Astrocyte of the hippocampus (primary cell): ENCODE measurements around the gene SECTM1.
A peak's percentile ranks its signal among the peaks of the same experiment; 100 is the strongest.

Experiments
- DNase-seq: peaks from one replicate; pipeline ENCODE4 v3.0.0; 2011; ENCODE audit warnings: low read depth, low spot score

Gene SECTM1

GRCh38 chr17:82328141-82328993 lies 5.2 kb downstream of the SECTM1 start:
- no peak for DNase-seq

DNA sequence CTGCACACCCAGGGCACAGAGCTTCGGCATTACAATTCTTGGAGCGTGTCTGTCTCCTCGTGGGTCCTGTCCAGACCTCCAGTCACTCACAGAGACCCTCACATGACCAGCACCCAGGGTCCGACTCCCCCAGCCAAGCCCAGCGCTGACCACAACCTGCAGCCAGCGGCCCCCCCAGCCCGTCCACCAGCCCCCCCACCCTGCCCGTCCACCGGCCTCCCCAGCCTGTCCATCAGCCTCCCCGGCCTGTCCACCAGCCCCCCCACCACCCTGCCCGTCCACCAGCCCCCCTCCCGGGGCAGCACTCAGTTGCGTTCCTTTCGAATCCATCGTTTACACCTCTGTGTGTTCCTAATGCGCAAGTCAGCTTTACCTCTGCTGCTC lies 5.8 kb downstream of the SECTM1 start:
- DNase-seq, result no peak

DNA sequence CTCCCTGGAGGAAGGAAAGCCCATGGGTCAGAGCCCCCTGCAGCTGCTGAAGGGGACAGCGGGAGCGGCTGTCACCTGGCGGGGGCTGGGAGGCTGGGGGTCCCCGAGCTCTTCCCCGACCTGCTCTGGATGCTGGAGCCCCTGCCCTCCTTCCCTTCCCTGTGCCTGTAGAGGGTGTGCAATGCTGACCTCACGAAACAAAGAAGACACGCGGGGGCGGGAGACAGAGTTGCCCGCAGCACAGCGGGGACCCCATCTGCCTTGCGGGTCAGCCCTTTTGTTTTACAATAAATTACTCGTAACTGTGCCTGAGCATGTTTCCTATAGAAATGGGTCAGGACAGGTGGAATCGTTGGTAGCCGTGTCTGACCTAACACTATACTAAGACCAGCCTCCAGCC lies 6.3 kb downstream of the SECTM1 start:
- DNase-seq, result no peak

DNA sequence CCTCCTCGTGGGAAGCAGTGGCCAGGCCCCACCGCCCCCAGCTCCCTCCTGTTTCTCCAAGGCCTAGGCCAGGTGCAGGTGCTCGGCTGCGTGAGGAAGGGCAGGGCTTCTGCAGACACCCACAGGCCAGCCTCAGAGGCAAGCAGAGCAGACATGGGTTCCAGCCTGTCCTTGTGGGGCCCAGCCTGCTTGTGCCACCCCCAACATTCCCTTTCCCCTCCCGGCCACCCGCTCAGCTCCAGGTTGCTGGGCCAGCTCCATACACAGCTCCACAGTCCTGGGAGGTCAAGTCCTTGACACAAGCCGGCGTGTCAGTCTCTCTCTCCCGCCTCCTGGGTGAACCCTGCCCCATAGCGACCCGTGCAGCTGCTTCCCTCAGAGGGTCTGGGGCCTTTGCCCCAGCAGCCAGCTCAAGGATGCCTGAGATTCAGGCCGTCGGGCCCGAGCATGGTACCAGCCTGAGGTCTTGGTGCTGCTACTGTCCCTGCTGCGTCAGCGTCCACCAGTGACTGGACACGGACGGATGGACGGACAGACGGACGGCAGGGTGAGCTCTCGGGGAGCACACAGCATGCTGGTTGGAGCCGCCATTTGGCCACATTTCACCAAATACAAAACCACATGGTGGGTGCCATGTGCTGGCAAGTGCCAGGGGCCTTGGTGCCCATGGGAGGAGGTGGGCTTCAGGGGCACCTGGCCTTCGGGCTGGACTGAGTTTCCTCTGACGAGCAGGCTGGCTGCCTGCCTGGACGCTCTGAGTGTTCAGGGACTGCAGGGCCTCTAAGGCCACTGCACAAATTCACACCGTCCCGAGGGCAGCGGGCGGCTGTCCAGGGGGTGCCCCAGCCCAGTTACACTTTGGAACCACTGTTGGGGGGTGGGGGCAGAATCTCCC lies 8.0 kb downstream of the SECTM1 start:
- DNase-seq, result no peak

GRCh38 chr17:82324566-82325285 lies 8.8 kb downstream of the SECTM1 start:
- no peak for DNase-seq

DNA sequence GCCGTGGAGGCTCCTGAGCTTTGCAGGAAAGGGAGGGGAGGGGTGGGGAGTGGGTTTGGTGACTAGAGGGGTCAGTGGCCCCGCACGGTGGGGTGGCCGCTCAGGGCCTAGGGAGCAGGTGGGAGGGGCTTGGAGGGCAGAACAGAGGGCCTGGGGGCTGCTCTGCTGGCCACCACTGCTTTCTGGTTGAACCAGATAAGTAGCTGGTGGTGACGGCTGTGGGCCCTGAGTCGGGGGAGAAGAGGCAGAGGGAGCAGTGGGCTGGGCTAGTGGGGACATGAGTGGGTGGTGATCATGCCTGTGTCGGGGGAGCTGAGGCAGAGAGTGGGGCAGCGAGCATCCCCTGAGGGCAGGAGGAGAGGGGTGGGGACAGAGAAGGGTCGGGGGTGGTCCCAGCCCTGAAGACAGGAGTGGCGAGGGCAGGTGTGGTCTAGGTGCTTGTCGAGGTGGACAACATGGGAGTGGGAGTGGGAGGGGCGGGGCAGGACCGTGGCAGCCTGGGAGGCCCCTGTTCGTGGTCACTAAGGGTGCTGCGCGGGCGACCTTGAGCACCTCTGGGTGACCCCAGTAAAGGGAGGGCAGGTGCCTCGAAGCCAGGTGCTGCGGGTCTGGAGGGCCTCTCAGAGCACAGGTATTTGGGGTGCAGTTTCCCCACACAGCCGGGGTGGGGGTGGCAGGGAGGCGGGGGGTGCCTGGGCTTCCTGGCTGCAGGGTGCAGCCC lies 9.9 kb downstream of the SECTM1 start:
- DNase-seq, result no peak

DNA sequence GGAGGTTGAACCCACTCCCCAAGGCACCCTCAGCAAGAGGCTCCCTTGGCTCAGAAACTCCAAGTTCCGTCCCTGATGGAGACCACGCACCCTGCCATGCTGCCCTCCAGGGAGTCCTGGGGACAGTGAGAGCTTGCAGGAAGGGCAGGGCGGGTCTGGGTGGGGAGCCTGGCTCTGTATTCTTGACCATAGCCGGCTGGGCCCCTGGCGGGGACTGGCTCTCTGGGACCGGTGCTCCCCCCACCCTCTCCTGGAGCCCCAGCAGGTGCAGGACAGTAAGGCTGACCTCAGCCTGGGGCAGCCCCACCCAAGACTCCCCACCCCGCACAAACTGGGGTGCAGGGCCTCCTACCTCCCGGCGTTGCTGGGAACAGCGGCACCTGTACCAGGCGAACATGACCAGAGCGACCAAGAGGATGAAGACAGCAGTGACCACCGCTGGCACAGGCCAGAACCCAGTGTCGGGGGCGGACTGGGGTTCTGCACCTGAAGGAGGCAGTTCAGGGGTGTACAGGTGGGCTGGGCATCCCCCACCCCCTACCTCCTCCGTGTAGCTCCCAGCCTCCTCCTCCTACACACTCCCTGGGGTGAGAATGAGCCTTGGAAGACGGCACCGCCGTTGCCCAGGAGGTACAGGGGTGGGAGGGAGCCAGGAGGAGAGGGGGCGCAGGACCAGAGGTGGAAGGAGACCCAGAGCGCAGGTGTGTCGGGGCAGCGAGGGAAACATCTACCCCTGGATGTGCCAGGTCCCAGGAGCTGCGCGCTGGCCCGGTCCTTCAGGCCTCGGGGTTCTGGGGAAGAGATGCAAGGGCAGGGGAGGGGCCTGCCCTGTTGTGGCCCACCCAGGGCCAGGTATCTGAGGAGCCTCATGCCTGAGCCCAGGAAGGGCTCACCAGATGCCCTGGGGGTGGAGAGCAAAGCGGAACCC lies 10.8 kb downstream of the SECTM1 start:
- DNase-seq, result no peak

DNA sequence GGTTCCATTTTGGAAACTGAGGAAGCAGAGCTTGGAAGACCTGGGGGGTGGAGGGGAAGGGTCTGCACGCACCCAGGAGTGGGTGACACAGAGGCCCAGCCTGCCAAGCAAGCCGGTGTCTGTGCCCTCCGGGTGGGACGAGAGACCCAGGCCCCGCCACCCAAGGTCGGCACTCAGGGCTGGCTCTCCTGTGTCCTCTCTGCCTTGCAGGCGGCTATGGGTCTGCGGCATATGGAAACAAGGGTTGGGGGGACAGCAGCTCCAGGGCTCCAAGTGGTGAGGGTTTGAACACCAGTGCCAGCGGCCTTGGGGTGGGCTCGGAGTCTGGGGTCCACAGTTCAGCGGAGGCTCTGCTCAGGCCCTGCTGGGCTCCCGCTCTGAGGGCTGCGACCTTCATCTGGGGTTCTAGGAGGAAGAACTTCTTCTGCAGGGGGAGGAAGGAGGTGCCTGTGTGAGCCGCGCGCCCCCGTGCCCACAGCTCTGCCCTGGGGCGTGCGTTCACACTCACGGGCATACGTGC lies 11.6 kb downstream of the SECTM1 start:
- DNase-seq, result no peak

DNA sequence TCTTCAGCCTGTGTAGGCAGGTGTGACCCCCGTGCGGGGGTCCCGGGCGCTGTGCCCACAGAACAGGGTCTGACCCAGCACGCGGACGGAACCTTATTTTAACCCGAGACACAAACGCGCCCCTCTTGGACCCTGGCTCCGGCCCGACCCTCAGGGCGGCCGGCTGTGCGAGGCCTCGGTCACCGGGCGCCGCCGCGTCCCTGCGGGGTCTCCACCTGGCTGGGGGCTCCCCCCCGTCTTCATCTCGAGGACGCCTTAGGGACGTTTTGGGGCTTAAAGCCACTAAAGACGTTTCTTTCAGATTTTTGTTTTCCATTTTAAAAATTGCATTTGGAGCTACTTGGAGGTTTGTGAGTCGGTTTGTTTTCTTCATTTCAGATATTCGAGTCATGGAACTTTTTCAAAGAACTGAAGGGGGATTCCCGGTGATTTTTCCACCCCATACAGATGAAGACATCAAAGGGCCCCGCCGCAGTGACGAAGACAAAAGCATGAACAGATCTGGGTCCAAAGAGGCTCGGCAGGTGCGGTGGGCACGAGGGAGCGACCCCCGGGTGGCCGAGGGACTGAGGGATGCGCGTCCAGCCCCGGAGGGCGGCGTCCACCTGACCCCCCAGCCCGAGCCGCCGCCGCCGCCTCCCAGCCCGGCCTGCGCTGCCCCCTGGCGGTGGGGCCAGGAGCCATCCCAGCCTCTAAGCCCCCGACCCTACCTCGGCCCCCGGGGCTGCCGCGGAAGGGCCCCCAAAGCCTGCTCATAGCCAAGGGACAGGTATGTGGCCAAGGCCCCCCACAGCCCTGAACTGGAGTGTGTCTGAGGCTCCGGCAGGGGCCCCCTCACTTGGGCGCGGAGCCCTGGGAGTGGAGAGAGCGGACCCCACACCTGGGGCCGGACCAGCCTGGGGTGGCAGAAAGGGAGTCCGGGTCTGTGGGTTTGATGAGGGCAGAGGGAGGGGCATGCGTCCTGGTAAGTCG lies 12.3 kb downstream of the SECTM1 start:
- peak; percentile 51 for DNase-seq

DNA sequence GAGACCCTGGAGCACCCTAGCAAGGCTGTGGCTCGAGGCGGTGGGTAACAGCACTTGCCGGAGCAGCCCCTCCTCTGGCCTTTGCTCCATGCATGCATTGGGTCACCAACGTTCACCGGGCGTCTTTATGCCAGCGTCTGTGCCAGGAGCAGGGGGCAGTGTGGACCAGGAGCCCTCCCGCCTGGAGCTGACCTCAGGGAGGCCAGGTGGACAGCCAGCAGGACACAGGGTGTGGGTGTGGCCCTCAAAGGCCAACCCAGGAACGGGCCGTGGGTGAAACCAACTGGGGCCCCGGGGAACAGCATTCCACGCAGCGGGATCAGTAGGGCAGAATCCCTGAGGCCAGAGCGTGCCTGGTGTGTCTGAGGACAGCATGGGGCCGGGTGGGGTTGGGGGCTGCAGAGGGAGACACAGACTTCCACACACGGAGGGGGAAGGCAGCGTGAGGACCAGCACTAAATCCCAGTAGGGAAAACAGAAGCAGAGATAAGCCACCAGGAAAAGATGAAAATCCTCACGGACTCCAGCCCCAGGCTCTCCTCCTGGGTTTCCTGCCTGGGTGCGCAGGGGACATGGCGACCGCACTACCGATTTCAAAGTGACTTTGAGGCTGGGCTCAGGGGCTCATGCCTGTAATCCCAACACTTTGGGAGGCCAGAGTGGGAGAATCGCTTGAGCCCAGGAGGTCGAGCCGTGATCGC lies 13.3 kb downstream of the SECTM1 start:
- no peak for DNase-seq

DNA sequence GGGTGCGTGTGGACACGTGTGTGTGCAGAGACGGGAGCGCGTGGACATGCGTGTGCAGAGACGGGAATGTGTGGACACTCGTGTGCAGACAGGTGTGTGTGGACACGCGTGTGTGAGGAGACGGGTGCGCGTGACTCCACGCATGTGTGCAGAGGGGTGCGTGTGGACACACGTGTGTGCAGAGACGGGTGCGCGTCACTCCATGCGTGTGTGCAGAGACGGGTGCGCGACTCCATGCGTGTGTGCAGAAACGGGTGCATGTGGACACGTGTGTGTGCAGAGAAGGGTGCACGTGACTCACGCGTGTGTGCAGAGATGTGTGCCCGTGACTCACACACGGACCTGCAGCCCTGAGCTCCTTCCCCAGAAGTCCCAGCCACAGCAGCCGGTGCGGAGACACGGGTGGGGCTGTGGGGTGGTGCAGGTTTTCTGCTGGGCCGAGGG lies 13.9 kb downstream of the SECTM1 start:
- DNase-seq, result no peak

DNA sequence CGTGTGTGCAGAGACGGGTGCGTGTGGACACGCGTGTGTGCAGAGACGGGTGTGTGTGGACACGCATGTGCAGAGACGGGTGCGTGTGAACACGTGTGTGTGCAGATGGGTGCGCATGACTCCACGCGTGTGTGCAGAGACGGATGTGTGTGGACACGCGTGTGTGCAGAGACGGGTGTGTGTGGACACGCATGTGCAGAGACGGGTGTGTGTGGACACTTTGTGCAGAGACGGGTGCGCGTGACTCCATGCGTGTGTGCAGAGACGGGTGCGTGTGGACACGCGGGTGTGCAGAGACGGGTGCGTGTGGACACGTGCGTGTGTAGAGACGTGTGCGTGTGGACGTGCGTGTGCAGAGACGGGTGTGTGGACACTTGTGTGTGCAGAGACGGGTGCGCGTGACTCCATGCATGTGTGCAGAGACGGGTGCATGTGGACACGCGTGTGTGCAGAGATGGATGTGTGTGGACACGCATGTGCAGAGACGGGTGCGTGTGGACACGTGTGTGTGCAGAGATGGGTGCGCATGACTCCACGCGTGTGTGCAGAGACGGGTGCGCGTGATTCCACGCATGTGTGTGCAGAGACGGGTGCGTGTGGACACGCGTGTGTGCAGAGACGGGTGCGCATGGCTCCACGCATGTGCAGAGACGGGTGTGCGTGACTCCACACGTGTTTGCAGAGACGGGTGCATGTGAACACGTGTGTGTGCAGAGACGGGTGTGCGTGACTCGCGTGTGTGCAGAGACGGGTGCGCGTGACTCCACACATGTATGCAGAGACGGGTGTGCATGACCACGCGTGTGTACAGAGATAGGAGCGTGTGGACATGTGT lies 14.6 kb downstream of the SECTM1 start:
- no peak for DNase-seq

GRCh38 chr17:82318169-82318498 lies 15.4 kb downstream of the SECTM1 start:
- no peak for DNase-seq

DNA sequence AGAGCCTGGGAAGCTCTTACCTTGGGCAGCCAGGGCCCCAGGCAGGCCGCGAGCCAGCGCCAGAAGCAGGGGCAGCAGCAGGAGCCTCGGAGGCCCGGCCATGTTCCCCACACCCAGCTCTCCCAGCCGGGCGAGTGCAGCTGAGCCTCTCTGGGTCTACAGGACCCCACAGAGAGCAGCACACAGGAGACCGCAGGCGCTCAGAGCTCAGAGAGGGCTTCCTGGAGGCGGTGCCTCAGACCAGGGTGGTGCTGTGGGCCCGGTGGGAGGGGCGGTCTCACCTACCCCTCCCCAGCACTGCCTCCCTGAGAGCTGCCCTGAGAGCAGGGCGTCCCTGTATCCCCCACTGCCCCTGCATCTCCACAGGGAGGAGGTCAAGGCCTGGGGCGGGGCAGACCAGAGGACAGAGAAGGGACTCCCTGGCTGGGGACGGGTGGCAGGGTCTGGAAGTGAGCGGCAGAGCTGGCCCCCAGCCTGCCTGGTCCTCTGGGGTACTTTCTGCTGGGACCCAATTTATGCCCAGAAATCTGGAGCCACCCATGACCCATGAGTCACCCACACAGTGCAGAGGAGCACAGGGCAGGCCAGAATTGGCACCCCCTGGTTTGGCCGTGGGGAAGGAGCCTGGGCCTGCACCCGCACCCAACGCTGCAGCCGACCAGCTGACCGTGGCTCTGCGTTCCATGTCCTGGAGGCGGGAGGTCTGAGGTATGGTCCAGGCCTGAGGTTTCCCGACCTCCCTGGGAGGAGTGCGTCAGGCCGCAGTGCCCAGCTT lies 16.0 kb downstream of the SECTM1 start, which contains the start of gene CD7:
Gene CD7 (minus strand): TSS at position 215 of the 775 bp plus-strand sequence. CDS start 113 bp downstream, at position 102.
- no peak for DNase-seq

DNA sequence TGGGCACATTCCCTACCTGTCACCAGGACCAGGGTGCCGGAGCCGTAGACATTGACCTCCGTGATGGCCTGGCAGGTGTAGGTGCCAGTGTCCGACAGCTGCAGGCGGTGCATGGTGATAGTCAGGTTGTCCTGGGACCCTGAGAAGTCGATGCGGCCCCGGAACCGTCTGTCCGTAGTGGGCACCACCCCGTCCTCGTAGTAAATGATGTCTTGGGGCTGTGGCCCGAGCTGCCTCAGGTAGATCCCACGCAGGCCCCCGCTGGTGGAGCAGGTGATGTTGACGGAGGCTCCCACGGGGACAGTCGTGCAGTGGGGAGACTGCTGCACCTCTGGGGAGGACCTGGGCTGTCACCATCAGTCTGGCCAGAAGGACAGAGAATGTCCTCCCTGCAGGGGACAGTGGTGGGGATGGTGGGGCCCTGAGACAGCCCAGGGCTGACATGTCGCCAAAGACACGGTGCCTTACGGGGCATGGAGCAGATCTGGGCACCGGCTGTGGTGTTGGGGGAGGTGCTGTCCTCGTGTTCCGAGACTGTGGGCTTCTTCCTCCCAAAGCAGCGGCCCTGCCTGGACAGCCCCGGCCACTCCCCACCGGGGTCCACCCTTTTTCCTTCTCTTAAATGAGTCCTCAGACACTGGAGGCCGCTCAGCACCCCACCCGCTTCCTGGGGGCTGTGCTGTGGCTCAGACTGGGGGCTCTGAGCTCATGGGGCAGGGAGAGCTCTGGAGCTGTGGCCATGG lies 16.7 kb downstream of the SECTM1 start:
- no peak for DNase-seq
